Limb (tissue), 2 donors: ENCODE results near the gene CDYL2.

ENCODE experiments used
- DNase-seq, 2 donors: peaks; one replicate each; pipeline ENCODE4 v3.0.0-alpha.2; 2016; ENCODE audit errors: extremely low spot score in 2 of 2

Gene CDYL2

DNA sequence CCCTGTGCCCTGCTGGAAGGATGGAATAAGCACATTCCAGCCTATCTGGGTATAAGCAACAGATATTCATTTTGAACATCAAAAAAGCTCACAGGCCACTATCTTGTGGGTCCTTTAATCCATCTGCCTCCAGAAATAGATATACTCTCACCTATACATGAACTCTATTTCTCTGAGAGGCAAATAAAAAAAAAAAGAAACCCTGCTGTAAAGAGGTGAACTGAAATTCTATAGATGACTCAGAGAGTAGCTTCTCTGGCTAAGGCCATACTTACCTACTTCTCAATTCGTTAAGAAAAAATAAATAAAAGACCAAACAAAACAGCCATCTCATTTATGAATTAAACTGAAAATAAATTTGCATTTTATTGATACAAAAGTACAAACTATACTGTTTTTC is 177.3 kb downstream of the CDYL2 start:
- DNase-seq = no peak

DNA sequence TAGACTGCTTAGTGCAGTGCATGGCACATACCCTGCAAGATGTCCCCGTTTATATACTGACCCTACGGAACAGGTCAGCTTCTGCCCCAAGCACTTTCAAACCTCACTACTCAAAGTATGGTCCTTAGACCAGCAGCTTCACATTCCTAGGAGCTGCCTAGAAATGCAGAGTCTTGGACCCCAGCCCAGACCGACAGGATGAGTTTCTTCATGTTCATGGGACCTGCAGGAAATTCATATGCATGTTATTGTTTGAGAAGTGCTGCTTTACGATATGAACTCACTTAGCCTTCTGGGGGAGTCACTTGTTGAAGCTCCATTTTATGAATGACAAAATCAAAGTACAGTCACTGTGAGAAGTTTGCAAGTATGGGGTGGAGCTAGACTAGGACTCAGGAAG is 181.0 kb downstream of the CDYL2 start:
- DNase-seq = no peak

DNA sequence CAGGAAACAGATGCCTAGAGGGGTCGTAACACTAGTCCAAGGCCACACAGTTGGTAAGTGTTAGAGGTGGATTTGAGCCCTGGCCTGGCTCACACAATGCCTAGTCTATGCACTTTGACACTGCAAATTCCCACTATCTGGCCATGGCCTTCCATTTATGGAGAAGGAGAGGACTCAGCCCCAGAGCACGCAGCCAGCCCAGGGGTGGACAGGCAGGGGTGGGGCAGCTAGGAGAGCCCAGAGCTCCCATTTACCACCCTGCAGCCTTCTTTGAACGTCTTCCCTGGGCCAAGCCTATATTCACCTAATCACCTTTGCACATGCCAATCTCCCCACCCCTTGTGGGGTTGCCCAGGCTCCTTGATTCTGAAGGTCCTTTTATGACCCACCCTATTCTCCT is 182.4 kb downstream of the CDYL2 start:
- DNase-seq = no peak

DNA sequence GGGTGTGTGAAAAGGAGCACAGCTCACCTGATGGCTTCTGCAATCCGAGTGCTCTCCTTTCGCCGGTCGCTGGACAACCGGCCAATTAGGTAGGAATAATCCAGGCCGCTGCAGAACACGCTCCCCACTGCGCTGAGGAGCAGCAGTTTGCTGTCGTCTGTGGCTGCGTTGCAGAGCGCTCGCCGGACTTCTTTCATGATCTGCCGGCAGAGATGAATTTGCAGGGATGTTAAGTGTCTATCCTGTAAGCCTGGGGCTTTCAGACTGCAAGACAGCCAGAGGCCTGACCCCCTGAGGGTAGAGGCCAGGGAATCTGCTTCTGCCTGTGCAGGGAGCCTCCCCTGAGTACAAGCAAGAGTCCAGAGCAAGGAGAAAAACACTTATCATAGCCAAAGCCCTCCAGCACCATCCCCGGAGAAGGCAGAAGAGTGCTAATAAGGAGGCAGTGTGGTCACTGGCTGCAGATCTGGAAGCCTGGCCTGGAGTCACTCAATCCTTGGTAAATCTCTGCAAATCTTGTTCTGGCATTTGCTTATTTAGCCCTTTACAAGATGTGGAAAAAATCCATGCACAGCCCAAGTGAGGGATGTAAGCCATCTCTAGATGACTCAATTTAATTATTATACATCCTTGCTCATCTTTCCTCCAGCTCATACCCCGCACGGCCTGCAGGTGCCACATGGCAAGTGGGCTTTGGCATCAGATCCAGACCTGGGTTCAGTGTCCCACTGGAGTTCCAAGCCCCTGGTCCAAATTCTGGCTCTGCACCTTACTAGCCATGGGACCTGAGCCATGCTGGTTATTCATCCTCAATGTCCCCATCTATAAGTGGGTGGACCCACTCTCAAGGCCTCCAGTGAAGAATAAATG is 183.4 kb downstream of the CDYL2 start:
- no peak for DNase-seq

GRCh38 chr16:80619824-80620223 is 184.6 kb downstream of the CDYL2 start:
- no peak for DNase-seq

GRCh38 chr16:80618862-80619648 is 185.3 kb downstream of the CDYL2 start:
- no peak for DNase-seq

GRCh38 chr16:80616362-80616761 is 188.0 kb downstream of the CDYL2 start:
- DNase-seq = no peak

DNA sequence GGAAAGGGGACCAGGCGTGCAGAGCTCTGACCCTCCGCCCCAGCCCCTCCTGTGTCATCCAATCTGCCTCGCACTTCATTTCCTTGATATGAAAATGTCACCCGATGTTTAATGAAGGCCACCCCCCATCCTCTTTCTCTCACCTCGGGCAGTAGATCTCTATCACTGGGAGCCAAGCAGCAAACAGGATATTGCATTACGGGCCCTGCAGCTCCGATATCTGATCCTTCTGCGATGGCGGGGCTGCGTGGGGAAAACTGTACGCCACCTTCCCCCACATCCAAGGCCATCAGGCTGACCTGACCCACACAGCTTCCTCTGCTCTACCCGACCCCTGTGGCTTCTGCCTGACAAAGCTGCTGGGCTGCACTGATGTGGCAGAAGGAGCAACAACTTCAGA is 188.7 kb downstream of the CDYL2 start:
- no peak for DNase-seq

DNA sequence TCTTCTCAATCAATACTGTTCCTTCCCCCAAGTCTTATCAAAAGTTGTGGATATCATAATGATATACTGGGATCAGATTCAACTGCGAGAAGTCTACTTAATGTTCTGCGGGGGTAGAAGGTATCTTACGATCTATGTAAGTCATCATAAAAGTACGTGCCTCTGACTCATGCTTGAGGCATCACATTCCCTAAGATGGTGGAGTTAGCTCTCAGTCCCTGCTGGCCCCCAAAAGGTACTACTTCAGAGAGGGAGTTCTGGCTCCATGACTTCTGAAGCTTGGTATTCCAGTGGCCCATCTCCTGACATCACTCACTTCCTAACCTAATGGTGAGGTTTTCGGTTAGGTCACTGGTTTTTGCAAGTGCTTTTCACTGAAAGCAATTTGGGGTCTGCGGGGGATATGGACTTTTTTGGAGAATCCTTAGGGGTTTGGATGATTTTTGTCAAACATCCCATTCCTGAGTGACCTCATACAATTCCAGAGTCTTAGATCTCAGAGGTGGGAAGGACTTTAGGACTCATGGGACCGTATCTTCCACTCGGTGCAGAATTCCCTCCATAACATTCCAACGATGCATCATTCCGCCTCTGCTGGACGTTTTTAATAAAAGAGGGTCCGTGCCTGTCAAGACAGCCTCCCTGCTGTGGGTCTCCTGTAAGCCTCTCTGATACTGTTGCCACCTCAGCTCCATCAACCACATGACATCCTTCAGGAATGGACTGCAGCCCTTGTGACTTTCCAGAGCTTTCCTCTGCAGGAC is 189.3 kb downstream of the CDYL2 start:
- DNase-seq = no peak

DNA sequence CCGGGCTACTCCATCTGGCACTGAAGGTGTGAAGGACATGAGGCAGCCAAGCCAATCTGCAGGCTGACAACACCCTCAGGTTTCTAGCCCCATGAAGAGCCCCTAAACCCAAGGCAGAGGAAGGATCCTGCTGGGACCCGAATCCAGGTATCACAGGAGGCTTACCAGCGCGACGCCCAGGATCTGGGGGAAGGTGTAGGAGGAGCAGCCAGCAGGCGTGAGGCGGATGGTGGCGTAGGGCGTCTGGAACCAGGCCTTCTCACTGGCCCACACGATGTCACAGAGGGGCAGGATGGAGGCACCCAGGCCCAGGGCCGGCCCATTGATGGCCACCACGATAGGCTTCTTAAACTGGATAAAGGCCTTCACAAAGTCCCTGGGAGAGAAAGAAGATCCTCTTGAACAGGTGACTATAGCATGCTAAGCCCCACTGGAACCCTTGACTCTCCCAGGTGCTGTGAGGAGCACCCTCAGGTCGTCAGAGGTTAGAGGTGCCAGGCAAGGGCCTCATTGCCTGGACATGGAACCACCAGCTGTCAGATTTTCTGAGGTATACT is 191.9 kb downstream of the CDYL2 start:
- DNase-seq = no peak

DNA sequence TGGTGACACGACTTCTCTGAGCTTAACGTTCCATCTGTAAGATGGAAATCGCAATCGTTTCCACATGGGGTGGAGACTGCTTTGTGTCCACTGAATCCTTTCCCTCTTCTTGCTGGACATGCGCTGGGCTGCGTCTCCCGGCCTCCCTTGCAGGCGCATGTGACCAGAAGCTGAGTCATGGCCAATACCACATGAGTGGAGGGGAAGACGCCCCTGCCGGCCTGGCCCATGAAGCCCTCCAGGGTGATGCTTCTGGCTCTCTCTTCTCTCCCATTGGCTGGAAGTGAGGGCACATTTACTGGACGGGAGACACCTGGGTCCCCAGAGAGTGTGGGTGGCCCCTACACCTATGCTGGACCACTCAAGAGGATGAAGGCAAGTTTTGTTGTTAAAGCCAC is 192.5 kb downstream of the CDYL2 start:
- no peak for DNase-seq

DNA sequence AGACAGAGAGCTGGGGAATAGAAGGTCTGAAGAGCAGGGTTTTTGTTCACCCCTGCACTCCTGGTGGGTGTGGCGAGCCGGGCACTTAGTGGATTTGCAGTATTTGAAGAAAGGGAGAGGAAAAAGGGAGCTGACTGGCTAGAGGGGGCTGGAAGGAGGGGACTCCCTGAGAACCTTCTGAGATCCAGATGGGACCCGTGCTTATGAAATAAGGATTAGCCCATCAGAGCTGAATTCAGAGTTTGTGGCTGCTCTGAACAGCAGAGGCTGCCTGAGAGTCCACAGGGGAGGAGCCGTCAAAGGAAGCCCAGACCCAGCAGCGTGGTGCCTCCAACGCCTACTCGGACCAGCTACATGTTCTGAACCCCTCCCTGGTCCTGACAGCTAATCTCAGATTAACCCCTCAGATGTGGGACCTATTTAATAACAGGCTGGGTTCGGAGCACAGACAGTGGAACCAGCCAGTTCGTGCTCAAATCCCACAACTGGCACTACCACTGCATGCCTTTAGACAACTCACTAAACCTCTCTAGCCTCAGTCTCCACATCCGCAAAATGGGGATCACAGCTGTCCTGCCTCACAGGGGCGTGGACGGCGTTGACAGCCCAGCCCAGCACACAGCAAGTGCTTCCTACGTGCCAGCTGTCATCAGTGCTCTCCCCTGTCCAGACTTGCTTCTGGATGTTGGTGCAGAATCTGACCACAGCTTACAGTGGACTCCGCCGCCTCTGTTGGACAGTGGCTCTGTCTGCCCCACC is 193.0 kb downstream of the CDYL2 start:
- no peak for DNase-seq

DNA sequence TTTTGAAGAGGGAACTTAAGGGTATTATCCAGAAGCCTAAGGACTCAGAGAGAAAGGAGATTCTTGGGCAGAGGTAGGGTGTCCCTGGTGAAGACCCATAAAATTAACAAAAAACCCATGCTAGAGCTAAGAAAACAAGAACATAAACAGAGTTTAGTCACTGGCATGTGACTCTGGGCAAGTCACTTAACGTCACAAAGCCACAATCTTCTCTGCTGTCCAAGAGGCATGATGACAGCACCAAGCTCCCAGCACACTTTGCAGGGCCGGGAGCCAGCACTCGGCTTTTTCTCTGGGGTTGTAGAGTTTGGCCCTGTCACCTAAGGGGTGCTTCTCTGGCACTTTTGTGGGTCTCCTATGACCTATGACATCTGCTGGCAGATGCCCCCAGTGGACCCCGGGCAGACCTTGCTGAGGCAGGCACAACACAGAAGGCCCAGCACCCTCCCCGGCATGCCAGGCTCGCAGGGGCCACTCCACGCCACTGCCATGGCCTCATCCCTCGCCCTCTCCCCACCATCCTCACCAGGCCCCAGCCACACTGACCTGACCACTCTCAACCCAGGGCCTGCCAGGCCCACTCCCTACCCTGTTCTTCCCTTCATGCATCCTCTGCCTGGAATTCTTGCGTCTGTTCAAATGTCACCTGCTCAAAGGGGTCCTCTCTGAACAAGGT is 193.8 kb downstream of the CDYL2 start:
- DNase-seq = no peak

GRCh38 chr16:80608946-80609345 is 195.5 kb downstream of the CDYL2 start:
- DNase-seq = no peak

DNA sequence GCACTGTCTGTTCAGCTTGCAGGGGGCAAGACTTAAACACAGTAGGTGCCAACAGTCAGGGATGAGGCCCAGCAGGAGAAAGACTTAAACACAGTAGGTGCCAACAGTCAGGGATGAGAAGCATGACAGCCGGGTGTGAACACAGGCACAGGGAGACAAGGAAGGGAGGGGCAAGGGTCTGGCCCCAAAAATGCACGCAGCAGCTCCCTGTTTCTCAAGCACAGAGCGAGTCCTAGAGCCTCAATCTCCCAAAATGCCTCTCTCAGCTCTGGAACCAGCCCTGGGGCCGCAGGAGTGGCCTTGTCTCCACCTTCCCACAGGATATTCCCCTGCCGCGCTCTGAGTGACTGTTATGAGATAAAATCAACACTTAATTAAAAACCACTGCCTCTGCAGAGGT is 197.2 kb downstream of the CDYL2 start:
- no peak for DNase-seq

GRCh38 chr16:80606221-80606766 is 198.1 kb downstream of the CDYL2 start:
- DNase-seq = no peak

GRCh38 chr16:80604600-80605355 is 199.6 kb downstream of the CDYL2 start:
- DNase-seq = no peak

- no peak for DNase-seq
Observed at GRCh38 chr16:80602894-80603293, 201.5 kb downstream of the CDYL2 start.

DNA sequence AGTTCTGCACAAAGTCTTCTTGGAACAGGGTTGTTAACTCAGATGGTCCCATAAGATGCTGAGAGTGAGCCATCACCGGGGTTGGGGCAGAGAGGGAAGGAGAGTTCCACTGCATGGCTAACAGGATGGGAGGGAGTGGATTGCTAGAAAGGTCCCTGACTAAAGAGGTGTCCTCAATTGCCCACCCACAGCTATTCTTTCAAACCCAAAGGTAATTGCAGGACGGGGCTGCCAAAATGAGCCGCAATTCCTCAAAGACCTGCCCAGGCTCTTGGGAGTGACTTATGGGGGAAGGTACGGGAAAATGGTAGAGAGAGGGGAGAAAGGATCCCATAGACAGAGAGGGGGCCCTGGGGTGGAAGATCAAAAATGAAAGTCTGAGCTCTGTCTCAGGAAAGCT is 203.2 kb downstream of the CDYL2 start:
- DNase-seq = no peak
